NB4 (cell line): Measurements from ENCODE around the gene MSL2.
"Not testable (repeated sequence)": the region's sequence is repeated elsewhere in the genome, so short reads cannot be mapped to it uniquely, and the experiment has no call there.

Experiments
- DNase-seq: peaks from one replicate; pipeline ENCODE4 v3.0.0; 2010; ENCODE audit warnings: low read depth
- H3K4me3 ChIP-seq: one replicate; pipeline ENCODE4 v1.5.1; 2011; ENCODE audit warnings: mild to moderate bottlenecking, low read depth, low read length, moderate library complexity
- MAX ChIP-seq: IDR thresholded peaks from 2 replicates; pipeline ENCODE4 v1.6.1; 2011; ENCODE audit warnings: low read depth, low read length
- MYC ChIP-seq: IDR thresholded peaks from 2 replicates; pipeline ENCODE4 v1.6.1; 2011; ENCODE audit warnings: low read depth, low read length
- POLR2A ChIP-seq: IDR thresholded peaks from 2 replicates; pipeline ENCODE4 v1.6.1; 2011; ENCODE audit warnings: mild to moderate bottlenecking; ENCODE audit not compliant: insufficient read length; ENCODE audit errors: extremely low read depth
- TF ChIP-seq, protein P1 (sequence below): IDR thresholded peaks from one replicate; pipeline ENCODE4 v1.5.1; 2012; ENCODE audit warnings: low read depth, low read length

MSL2 gene

DNA sequence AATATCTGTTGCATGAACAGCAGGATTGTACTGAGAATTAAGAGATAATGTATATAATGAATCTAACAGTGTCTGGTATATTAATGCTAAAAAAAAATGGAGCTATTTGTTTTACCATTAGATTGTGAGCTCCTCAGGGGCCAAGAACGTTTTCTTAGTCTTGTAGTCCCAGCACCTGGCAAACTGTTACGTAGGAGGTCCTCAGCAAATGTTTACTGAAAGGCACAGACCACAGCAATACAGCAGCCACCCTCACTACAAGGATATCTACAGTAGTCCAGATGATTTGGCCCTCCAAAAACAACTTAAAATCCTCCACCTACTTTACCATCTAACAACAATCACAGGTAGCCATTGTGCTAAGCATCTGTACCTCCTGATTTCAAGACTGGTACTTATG lies 59.7 kb downstream of the MSL2 start:
- DNase-seq, result no peak
- no peak overlapping the region for H3K4me3 ChIP-seq
- no peak for TF ChIP-seq POLR2A
- TF ChIP-seq MYC, result no peak
- TF ChIP-seq, protein P1, sequence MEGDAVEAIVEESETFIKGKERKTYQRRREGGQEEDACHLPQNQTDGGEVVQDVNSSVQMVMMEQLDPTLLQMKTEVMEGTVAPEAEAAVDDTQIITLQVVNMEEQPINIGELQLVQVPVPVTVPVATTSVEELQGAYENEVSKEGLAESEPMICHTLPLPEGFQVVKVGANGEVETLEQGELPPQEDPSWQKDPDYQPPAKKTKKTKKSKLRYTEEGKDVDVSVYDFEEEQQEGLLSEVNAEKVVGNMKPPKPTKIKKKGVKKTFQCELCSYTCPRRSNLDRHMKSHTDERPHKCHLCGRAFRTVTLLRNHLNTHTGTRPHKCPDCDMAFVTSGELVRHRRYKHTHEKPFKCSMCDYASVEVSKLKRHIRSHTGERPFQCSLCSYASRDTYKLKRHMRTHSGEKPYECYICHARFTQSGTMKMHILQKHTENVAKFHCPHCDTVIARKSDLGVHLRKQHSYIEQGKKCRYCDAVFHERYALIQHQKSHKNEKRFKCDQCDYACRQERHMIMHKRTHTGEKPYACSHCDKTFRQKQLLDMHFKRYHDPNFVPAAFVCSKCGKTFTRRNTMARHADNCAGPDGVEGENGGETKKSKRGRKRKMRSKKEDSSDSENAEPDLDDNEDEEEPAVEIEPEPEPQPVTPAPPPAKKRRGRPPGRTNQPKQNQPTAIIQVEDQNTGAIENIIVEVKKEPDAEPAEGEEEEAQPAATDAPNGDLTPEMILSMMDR, result no peak
- TF ChIP-seq MAX, result no peak

DNA sequence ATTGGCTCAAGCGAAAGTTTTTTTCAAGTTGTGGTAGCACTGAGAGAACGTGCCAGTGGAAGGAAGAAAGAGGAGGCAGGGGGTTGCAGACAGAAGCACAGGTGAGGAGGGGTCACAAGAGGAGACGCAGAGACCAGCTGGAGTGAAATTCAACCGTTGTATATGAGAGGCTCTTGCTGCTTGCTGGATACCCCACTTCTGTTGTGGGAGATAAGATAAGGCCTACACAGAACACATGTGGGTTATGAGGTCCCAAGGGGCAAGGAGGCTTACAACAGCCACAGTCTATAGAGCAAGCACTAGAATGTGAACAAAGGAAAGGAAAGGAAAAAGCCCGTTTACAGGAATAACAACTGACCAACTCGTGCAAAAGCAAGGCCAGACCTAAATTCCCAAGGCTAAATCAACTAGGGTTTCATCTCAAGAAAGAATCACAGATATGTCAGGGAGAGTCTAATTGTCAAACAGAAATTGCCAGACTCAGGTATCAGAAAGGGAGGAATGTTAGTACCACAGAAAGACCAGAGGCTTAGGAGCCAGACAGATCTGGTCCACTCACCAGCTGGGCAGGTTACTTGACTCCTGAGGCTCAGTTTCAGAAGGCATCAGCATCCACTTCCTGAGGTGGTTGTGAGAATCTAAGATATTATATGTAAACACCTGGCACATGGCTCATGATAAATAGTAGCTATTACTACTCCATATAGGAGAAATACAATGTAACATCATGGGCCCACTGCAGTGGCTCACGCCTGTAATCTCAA lies 60.9 kb downstream of the MSL2 start:
- DNase-seq, result peak; percentile 90
- TF ChIP-seq POLR2A (no peak), MAX (peak; percentile 69; the same call in 1 of the 2 replicates), MYC (peak; percentile 85)
- H3K4me3 ChIP-seq, result peak overlapping the region; percentile 33

- DNase-seq, result peak; percentile 21
- TF ChIP-seq POLR2A (no peak), MYC (no peak), MAX (no peak)
- TF ChIP-seq, protein P1, result no peak
- H3K4me3 ChIP-seq, result no peak overlapping the region
Observed at GRCh38 chr3:136134091-136134490, 62.0 kb downstream of the MSL2 start.

DNA sequence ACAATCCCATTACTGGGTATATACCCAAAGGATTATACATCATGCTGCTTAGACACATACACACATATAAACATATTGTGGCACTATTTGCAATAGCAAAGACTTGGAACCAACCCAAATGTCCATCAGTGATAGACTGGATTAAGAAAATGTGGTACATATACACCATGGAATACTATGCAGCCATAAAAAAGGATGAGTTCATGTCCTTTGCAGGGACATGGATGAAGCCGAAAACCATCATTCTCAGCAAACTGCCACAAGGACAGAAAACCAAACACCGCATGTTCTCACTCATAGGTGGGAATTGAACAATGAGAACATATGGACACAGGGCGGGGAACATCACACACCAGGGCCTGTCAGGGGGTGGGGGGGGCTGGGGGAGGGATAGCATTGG lies 64.5 kb downstream of the MSL2 start:
- DNase-seq, H3K4me3 ChIP-seq: not testable (repeated sequence)

DNA sequence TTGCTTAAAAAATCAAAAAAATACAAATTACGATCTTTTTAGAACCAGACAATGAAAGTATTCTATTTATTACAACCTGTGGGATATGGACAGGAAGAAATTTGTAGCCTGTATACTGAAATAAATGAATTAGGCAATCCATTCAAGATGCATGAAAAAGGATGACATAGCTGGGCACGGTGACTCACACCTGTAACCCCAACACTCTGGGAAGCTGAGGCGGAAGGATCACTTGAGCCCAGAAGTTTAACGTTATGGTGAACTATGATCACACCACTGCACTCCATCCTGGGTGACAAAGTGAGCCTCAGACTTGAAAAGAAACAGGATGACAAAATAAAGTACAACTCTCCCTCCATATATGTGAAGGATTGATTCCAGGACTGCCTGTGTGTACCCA lies 74.1 kb downstream of the MSL2 start:
- TF ChIP-seq MYC, result no peak
- no peak for TF ChIP-seq MAX
- TF ChIP-seq, protein P1, result no peak
- TF ChIP-seq POLR2A, result no peak
- DNase-seq, result peak; percentile 21
- no peak overlapping the region for H3K4me3 ChIP-seq

GRCh38 chr3:136120373-136121348 lies 75.5 kb downstream of the MSL2 start:
- H3K4me3 ChIP-seq, result no peak overlapping the region
- TF ChIP-seq MAX (no peak), POLR2A (no peak), MYC (no peak)
- TF ChIP-seq, protein P1, result no peak
- no peak for DNase-seq

- DNase-seq, H3K4me3 ChIP-seq: not testable (repeated sequence)
Observed at GRCh38 chr3:136119783-136120182, 76.4 kb downstream of the MSL2 start.

- H3K4me3 ChIP-seq, DNase-seq: not testable (repeated sequence)
Observed at GRCh38 chr3:136119332-136119731, 76.8 kb downstream of the MSL2 start.
